GDM1 (cell line): ENCODE measurements around the gene DSTN.

Experiments
- DNase-seq: peaks from one replicate; lab custom pipeline; 2025; lab: John Stamatoyannopoulos, UW

The DSTN gene

DNA sequence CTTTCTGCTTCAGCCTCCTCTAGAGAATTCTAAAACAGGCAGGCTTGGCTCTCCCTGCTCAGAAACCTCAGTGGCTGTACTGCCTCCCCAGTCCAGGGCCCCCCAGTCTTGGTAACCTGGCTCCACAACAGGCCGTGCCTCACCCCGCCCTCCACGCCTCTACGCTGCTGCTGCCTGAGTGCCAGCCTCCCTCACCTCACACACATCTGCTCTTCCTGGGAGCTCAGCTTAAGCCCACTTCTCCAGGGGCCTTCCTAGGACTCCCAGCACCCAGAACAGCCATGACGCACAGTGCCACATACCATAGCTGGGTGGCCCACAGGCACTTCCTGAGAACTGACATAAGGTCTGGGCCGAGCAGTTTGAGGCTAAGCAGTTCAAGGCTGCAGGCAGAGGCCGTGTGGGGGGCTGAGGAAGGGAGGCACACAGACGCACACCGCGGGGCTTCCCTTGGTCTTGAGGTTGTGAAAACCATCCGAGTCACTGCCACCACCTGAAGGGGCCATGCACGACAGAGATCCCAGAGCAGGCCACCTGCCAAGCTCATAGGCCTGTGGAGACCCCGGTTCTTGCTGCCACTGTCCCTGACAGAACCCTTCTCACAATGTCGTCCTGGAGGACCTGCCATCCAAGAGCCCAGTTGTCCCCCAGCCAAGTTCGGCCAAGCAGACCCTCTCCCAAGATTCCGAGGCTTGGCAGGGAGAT, 42.6 kb downstream of the DSTN start:
- DNase-seq: no peak

DNA sequence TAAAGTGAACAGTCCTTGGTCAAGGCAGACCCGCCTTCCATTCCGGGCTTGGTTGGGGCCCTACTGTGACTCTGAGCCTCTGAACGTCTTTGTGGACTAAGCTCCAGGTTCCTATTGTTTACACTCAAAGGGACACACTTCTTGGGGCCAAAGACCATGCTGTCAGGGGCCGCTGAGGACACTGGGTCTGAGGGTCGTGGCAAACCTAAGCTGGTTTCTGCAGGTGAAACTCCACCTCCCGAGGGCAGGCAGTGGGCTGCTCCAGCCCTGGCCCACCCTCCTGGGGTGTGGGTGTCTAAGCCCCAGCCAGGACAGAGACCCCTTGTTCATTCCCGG, 43.1 kb downstream of the DSTN start:
- DNase-seq: no peak

DNA sequence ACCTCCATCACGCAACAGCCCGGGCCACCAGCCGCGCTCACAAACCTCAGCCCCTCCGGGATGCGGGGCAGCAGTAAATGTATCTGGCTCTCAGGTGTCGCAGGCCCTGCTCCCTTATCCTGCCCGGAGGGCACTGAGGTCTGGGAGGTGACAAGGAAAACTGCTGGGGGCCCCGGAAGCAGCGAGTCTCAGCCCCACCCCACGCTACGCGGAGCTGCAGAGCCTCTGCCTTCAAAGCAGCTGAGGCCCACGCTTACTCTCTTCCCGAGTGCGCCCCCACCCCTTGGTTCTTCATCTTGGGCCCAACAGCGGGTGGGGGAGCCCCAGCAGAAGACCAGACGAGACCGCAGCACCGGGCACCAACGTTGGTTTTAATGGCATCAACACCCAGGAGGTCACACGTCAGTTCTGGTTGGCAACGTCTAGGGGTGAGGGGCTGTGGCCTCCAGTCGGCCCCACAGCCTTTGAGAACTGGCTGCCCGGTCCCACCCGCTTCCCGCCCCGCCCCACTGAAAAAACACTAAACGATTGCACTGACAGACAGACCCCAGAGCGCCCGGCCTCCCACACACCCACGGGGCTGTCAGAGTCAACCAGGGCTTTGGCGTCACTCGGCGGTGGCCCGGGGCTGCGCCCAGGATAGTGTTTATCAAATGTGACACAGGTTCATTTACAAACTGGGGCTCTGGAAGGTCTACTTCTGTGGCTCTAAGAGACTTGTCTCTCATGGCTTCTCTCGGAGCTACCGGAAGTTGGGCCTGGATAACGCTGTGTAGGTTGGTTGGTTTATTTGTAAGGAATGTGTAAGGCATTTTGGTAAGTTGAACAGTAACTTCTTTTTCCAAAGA, 43.7 kb downstream of the DSTN start:
- DNase-seq: no peak

DNA sequence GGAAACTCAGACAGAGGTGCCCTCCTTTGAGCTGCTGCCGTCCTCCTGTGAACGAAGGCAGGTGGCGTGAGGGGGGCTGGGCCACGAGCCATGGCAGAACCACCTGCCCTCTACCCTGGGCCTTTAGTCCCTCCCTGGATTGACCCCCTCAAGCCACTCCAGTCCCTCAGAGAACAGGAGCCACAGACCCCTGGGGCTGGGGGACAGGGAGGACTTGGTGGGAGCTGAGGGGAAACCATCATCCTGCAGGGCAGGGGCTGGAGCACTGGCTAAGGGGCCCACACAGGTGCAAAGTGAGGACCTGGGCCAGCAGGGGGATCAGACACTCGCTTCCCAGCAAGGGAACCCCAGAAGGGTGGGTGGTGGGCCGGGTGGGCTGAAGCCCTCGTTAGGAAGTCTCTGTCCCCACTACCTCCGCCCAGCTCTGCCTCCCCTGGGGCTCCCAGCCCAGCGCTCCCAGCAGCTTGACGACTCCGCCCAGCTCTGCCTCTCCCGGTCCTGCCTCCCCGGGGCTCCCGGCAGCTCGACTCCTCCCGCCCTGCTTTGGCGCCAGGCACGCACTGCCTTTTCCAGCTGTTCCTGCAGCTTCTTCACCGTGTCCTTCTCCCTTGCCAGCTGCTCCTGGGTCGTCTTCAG, 44.4 kb downstream of the DSTN start:
- no peak for DNase-seq

DNA sequence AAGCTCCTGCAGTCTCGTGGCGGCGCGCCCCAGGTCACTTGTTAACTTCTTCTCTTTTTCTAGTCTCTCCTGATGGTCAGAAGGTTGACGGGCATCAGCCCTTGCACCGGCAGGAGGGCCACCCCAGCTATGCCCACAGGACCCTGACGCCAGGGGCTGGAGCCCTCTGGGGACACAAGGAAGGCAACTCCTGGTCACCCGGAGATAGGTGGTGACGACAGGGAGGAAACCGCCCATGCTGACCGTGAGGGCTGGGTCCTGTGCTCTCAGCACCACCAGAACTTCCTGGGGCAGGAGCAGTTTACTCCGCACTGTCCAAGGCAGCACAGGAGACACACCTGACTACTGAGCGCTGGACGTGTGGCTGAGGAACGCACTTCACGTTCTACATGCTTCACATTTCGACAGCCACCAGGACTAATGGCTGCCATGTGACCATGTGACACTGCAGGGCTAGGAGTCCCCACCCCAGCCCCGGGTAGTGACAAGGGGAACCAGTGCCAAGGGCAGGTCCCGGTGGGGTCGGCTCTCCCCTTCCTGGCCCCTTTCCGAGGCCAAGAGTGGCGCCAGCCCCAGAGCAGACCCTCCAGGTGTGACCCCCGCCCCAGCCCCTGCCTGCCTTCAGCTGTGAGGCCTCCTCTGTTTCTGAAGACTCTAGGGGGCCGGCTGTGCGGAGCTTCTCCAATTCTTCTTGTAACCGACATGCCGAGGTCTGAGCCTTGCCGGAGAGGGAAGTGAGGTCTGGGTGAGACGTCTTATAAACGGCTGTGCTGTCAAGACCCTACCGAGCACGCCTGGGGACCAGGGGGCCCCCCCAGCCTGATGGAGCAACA, 45.2 kb downstream of the DSTN start:
- DNase-seq: peak; percentile 31

DNA sequence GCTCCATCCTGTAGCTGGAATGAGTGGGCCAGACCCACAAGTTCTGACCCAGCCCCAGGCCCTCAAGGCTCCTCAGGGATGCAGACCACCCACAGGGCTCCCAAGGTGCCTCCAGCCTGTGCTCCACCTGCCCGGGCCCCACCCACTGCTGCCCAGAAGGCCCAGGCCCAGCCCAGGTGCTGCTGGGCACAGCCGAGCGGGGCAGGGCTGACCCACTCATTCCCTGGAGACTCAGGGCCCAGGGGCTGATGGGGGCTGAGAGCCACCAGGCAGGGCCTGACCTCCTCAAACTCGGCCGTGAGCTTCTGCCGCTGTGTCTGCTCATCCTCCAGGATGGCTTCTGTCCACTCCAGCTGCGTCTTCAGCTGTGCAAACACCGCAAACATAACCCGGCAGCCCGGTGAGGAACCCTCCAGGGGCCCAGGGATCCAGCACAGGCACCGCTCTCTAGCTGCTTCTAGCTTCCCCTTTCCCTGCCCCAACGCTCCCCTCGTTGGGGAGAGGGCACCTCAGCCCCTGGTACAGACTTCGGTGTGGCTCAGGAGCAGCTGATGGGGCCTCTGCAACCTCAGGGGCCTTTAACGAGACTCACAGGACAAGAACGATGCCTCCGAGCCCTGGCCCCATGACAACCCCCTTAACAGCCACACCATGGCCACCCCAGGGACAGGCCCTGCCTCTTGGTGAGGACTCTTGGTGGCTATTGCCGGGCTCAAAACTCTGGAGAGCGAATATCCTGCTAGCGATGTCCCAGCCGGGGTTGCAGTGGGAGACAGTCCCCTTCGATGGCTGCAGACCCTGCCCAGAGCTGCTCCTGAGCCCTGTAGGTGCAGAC, 46.0 kb downstream of the DSTN start:
- DNase-seq: no peak

DNA sequence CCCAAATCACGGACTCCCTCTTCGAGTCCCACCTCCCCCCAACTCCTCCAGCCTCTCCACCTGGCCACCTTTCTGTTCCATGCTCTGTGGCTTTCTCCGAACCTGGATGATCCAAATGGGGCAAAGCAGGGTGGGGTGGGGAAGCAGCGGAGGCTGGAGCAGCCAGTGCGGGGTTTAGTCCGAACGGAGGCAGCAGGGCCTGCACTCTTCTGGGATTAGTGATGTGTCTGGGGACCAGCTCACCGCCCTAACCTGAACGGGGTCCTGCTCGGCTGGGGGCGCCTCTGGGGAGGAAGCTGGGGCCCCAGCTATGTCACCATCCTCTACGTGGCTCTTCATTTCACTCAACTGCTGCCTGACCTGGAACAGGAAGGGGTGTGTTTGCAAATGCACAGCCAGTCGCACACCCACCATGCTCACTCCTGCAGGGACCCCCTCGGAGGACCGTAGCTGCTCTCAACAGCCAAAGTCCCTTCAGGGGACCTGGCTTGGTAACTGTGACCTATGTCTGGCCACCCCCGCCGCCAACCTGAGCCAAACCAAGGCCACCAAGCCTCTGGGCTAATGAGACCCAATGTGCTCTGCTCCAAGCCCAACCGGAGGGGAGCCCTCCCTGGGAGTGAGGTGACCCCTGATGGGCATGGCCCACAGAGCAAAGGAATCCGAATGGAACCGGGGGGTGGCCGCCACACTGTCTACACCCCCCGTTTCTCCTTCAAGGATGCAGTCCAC, 46.8 kb downstream of the DSTN start:
- DNase-seq: no peak

DNA sequence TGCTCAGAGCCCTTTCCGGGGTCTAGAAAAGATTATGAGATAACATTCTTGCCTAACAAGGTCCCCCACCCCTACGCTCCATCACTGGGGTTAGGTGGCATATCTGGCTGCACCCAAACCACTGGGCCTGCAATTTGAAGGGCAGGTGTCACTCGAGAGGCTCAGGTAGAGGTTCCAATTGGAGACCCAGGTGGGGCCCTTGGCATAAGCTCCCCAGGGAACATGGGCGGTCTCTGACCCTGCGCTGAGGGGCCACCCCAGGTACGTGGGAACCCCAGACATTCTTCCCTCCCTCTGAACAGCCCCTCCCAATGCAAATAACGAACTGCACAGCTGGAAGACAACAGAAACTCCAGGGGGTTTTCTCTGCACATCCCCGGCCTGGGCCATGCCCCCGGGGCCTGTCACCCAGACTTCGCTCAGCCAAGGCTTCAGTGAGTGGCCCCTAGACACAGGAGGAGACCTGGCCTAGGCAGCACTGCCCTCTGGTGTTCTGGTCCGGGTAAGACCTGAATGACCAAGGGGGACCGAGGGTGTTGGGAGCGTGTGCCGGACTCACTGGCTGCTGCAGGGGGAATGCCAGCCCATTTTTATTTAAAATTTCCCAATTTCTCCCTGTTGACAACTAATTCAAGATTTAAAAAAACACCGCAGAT, 47.5 kb downstream of the DSTN start:
- peak; percentile 23 for DNase-seq

DNA sequence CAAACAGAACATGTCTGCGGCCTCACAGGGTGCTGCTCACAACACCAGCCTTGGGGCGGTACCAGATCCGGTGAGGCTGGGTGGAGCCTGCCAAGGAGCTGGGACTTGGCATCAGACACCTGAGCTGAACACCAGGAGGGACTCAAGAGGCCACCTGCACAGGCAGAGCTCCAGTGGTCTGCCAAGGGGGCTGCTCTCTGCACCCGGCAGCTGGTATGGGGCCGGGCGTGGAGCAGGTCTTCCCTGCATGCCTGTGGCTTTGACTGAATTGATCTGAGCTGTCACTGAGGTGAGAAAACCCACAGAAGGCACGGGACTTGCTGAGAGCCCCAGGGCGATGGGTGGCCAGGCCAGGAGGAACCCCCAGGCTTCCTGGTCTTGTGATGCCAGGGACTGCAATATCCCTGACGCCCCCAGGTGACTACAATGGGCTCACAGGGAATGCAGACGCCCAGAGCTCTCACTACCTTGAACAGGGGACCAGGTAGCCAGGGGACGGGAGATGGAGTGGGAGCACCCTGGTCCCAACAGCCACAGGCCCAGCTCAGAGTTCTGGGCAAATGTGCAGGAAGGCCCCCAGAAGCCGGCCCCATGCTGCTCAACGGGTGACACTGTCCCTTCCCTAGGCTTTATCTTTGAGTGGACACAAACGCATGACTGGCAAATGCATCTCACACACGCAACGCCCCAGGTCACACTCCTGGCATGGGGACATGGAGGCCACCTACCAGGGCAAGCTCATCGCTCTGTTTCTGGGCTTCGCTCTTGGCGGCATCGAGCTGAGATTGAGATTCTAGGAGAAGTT, 48.2 kb downstream of the DSTN start:
- no peak for DNase-seq

DNA sequence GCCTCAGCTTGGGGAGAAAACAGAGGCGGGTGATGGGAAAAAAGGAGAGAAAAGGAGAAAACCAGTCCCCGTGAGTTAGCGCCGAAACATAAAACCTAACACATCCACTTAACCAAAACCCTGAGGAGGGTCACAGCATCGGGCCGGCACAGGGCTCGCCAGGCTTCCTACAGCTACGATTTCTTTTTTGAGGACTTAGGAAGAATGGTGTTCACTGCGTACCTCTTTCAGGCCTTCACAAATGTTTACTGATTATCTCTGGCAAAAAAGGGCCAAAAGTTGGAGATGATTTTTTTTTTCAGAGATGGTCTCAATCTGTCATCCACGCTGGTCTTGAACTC, 48.8 kb downstream of the DSTN start:
- DNase-seq: no peak

DNA sequence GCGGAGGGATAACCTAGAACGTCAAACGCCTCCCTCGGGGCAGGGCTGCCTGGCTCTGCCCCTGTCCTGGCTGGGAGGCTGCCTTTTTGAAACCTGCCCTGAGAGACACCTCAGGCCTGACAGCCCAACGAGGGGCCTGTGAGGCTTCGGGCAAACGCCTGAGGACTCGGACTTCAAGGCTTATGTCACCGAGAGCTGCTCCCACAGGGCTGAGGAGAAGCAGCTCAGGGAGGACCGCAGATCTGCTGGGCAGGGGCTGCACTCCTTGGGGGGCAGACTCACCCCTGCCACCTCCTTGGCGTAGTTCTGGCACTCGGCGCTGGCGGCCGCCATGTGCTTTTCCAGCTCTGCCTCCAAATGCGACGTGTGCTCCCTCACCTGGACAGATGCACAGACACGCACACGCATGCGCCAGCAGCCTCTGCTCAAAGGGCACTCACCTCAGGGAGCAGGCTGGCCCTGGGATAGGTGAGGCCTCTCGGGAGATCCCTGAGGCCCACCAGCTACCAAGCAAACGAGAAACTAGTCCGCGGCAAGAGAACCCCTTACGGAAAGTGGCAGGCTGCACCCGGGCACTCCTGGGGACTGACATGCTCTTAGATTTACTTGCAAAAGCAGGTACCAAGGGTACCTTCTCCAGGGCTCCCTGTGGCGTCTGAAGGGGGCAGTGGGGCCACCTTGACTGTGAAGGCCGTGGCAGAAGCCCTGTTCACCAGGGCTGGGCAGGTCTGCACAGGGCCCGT, 49.6 kb downstream of the DSTN start:
- DNase-seq: no peak

DNA sequence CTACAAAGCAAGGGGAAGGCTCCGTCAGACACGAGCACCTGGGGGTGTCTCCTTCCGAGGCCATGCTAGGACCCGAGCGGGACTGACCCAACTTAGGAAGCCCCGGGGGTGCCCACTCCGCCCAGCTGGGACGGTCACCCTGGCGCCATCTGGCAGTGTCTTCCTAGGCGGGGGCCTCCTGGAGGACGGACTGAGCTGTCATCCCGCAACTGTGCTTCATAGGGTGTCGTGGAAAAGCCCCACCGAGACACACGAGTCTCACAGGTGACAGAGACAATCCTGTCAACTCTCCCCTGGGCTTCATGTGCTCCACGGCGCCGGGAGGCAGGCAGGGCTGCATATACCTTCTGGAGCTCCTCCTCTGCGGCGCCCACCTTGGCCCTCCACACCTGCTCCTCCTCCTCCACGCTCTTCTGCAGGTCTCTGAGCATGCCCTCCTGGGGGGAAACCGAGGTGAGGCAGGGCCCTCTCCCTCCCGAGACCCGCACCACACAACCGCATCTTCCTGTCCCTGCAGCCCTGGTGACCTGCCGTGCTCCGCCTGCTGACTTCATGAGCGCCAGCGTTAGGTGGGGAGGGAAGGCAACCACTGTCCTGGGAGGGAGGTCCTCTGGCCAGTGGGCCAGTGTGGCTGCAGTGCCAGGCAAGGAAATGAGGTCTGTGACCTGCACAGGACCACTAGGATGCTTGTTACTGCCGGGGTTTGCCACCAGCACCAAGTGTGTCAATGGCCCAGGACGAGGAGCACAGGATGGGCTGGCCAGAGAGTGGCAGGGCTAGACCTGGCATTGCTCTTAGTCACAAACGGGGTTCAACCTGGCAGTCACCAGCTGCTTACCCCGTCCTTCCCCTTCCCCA, 50.7 kb downstream of the DSTN start:
- no peak for DNase-seq

DNA sequence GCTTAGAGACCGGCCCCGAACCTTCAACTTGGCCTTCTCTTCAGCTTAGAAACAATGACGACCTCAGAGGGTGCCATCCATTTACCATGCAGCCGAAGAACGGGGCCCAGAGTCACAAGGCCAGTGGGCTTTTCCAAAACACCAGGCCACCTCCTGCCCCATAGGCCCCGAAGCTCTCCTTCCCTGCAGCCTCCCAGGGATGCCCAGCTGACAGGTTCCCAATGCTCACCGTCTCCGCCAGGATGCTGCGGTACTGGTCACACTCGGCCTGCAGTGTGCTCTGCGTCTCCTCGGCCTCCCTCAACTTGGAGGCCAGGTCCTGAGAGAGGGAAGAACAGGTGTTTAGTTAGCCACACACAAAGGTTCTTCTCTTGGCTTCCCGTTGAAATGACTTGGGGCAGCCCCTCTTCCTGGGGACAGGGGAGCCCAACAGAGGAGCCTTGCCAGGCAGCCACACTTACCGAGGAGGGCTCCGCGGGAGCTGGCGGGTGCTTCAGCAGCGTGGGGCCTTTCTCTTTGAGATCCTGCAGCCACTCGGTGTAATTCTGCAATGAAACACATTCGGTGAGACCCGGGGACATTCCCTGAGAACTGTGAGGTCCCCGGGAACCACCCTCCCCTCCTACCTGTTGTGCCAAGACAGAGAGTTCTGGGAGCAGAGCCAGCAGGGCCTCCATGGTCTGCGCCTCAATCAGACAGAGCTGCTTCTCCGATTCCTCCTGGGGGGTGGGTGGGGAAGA, 51.5 kb downstream of the DSTN start:
- no peak for DNase-seq

DNA sequence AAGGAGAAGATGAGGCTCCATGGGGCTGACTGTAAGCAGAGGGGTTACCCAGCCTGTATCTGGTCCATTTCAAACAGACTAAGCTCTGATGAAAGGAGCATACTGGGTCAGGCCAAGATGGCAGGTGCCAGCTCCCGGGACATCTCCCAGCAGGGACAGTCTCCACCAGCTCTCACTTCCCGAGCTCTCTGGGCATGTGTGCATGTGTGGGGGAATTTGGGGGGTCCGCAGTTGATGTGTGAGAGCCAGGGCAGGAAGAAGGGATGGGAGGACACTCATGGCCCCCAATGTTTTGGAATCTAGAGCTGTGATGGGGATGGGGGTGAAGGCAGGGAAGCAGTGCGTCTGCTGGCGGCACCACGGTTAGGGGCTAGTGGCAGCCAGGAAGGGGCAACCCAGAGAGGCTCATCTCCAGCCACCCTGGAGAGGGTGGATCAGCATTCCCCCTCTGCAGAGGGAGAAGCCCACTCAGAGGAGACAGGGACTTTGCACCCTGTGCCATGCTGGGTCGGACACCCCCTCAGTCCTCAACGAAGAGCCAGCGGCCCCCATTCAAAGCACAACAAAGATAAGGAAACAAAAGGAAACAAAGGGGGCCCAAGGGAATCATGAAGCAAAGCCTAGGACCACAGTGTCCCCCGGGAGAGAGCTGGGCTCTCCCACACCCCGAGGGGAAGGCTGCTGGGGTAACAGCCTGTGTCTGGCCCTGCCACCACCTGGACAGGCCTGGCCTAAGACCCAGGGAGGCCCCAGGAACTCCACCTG, 52.4 kb downstream of the DSTN start:
- no peak for DNase-seq

DNA sequence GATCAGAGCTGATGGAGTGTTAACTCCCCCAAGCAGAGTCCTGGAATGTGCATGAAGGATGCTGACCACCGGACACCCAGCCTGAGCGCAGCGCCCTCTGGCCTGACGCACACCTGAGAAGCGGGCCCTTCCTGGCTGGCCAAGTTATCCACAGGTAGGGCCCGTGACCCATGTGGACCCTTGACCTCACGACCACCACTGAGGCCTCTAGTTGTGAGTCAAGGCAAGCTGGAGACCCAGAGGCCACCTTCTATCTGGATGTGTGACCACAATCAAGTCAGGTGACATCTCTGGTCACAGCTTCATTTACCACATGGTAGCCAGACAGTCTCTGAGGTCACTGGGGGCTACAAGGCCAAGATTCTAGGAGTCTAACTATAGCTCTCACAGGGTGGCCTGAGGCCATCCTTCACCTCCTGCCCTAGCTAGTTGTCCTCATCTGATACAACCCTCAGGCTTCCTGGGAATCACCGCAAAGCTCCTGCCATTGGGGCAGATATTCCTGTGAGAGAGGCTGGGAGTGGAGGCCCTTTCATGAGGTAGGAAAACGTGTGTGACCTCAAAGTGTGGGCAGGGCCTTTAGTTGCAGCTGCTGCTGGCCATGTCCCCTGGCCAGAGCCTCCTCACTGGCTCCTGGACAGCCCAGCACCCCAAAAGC, 53.1 kb downstream of the DSTN start:
- DNase-seq: no peak

DNA sequence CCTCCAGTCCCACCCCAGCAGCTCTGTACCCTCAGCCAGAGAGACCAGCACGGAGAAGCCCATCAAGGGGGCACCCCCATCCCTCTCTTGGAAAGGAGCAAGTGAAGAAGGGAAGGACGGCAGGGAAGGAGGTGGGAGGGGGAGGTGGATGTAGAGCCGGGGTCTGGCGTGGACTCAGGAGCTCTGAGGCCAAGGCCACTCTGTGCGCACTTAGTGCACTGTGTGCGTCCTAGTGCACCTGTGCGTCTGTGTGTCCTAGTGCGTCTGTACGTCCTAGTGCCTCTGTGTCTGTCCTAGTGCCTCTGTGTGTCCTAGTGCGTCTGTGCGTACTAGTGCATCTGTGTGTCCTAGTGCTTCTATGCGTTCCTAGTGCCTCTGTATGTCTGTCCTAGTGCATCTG, 54.2 kb downstream of the DSTN start:
- no peak for DNase-seq
